ENCODE results near the gene MYL6B. TPM values are rescaled to one million over a fixed set of nuclear protein-coding genes. Genes with fewer than 3 reads are reported as not detected.

Gene MYL6B
- total RNA-seq, 1 experiment from 2014 or later = 66.5 TPM

- BruUV-seq (replicated peaks) = no TSS peak
- H3K27ac ChIP-seq (ENCODE audit: low read length) = no peak overlapping the region
- peaks cover 23% of the 10 kb centered on the region for H3K4me1 ChIP-seq (ENCODE audit: control insufficient read depth, insufficient read depth, low read length)
- DNase-seq (ENCODE audit: low read depth, low spot score) (no peak), ATAC-seq (no peak)
- no peak overlapping the region for H3K4me3 ChIP-seq (ENCODE audit: low read depth in 2 of 2, low read length in 2 of 2)
- H3K36me3 ChIP-seq (ENCODE audit: control insufficient read depth, insufficient read depth, low read length) = peaks cover 8% of the 10 kb centered on the region; the same call in 1 of the 2 replicates
- intact Hi-C loops (cut with micrococcal nuclease; ENCODE audit: unreplicated experiment) = no loop called here
- CTCF ChIA-PET = no interaction called here
- no peaks in the 10 kb centered on the region for H3K9me3 ChIP-seq (ENCODE audit: control insufficient read depth, insufficient read depth, low read depth, low read length)
- no peak for TF ChIP-seq SIN3A (IDR thresholded peaks at IDR 0.05; ENCODE audit: borderline replicate concordance, insufficient read depth, low read depth, low read length)
- no peak for TF ChIP-seq POLR2AphosphoS5 (IDR thresholded peaks at IDR 0.05; ENCODE audit: low read depth, low read length)
- no peak for TF ChIP-seq TCF7L2 (IDR thresholded peaks at IDR 0.05; ENCODE audit: low read depth, low read length)
- TF ChIP-seq, protein P1, sequence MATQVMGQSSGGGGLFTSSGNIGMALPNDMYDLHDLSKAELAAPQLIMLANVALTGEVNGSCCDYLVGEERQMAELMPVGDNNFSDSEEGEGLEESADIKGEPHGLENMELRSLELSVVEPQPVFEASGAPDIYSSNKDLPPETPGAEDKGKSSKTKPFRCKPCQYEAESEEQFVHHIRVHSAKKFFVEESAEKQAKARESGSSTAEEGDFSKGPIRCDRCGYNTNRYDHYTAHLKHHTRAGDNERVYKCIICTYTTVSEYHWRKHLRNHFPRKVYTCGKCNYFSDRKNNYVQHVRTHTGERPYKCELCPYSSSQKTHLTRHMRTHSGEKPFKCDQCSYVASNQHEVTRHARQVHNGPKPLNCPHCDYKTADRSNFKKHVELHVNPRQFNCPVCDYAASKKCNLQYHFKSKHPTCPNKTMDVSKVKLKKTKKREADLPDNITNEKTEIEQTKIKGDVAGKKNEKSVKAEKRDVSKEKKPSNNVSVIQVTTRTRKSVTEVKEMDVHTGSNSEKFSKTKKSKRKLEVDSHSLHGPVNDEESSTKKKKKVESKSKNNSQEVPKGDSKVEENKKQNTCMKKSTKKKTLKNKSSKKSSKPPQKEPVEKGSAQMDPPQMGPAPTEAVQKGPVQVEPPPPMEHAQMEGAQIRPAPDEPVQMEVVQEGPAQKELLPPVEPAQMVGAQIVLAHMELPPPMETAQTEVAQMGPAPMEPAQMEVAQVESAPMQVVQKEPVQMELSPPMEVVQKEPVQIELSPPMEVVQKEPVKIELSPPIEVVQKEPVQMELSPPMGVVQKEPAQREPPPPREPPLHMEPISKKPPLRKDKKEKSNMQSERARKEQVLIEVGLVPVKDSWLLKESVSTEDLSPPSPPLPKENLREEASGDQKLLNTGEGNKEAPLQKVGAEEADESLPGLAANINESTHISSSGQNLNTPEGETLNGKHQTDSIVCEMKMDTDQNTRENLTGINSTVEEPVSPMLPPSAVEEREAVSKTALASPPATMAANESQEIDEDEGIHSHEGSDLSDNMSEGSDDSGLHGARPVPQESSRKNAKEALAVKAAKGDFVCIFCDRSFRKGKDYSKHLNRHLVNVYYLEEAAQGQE (IDR thresholded peaks at IDR 0.05; ENCODE audit: insufficient read depth in 1 of 2, low read depth in 2 of 2, low read length in 1 of 2) = no peak
- no peak for TF ChIP-seq CTCF (IDR thresholded peaks at IDR 0.05)
- H3K27me3 ChIP-seq (ENCODE audit: control insufficient read depth, insufficient read depth, low read length) = no peaks in the 10 kb centered on the region
- POLR2A ChIA-PET = no interaction called here
- in situ Hi-C loops (cut with HindIII; ENCODE audit: low pct_unique_long_range_greater_than_20kb, low sequenced_read_pairs) = no loop called here
These were observed 31.1 kb upstream of the MYL6B start for GRCh38 chr12:56121204-56121870.

DNA sequence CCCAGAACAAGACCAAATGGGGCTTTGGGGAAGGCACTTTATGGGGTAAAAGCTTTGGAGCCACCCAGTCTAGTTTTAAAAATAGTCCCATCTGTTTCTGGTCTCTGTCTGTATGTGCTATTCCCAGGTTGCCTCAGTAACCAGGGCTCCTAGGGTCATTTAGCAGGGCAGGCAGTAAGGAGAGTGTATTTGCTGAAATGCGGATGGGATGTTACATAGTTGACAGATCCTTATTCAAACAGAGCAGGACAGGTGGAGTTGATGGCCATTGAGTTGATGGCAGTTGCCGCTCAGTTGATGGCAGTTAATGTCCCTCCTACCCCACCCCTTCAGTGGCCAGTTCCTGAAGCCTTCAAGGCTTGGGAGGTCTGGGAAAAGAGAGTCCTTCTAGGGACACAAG, 29.8 kb upstream of the MYL6B start:
- BruUV-seq (replicated peaks) = no TSS peak
- ATAC-seq (no peak), DNase-seq (ENCODE audit: low read depth, low spot score) (no peak)
- Histone ChIP-seq H3K4me1 (ENCODE audit: control insufficient read depth, insufficient read depth, low read length) (peaks cover 35% of the 10 kb centered on the region), H3K9me3 (ENCODE audit: control insufficient read depth, insufficient read depth, low read depth, low read length) (no peaks in the 10 kb centered on the region), H3K4me3 (ENCODE audit: low read depth in 2 of 2, low read length in 2 of 2) (no peak overlapping the region), H3K27ac (ENCODE audit: low read length) (no peak overlapping the region), H3K27me3 (ENCODE audit: control insufficient read depth, insufficient read depth, low read length) (no peaks in the 10 kb centered on the region), H3K36me3 (ENCODE audit: control insufficient read depth, insufficient read depth, low read length) (no peaks in the 10 kb centered on the region; the same call in 1 of the 2 replicates)
- TF ChIP-seq TCF7L2 (IDR thresholded peaks at IDR 0.05; ENCODE audit: low read depth, low read length) (no peak), CTCF (IDR thresholded peaks at IDR 0.05) (no peak), POLR2AphosphoS5 (IDR thresholded peaks at IDR 0.05; ENCODE audit: low read depth, low read length) (no peak), SIN3A (IDR thresholded peaks at IDR 0.05; ENCODE audit: borderline replicate concordance, insufficient read depth, low read depth, low read length) (no peak)
- TF ChIP-seq, protein P1 (IDR thresholded peaks at IDR 0.05; ENCODE audit: insufficient read depth in 1 of 2, low read depth in 2 of 2, low read length in 1 of 2) = no peak
- in situ Hi-C loops (cut with HindIII; ENCODE audit: low pct_unique_long_range_greater_than_20kb, low sequenced_read_pairs) (no loop called here), intact Hi-C loops (cut with micrococcal nuclease; ENCODE audit: unreplicated experiment) (no loop called here)
- POLR2A ChIA-PET = interaction anchor here (0.6 to 0.7 kb wide), 3 partner anchors 40 to 66 kb away, joined by 3 to 7 read pairs (median 5); no protein-coding TSS in a partner anchor
- CTCF ChIA-PET = no interaction called here

Measured in Panc1 (cell line).